Measurements from ENCODE around the gene DENND4A.
"Not testable (repeated sequence)": the region's sequence is repeated elsewhere in the genome, so short reads cannot be mapped to it uniquely, and the experiment has no call there.

The DENND4A gene

GRCh38 chr15:65626856-65627255, 165.2 kb downstream of the DENND4A start:
- no peak for DNase-seq

GRCh38 chr15:65623103-65623502, 169.0 kb downstream of the DENND4A start:
- DNase-seq: no peak

GRCh38 chr15:65621638-65622037, 170.5 kb downstream of the DENND4A start, which contains the start of gene SLC24A1:
Gene SLC24A1, plus strand, starts transcription at chr15:65621938. Its CDS starts 2,143 bp downstream, at chr15:65624081.
- no peak for DNase-seq

GRCh38 chr15:65620833-65621232, 171.3 kb downstream of the DENND4A start:
- no peak for DNase-seq

- DNase-seq: no peak
Observed at GRCh38 chr15:65619626-65620290, 172.3 kb downstream of the DENND4A start.

GRCh38 chr15:65618560-65619109, 173.5 kb downstream of the DENND4A start:
- DNase-seq: no peak

- not testable (repeated sequence) for DNase-seq
Observed at GRCh38 chr15:65615887-65616286, 176.2 kb downstream of the DENND4A start.

- DNase-seq: no peak
Observed at GRCh38 chr15:65612949-65613744, 178.9 kb downstream of the DENND4A start.

- no peak for DNase-seq
Observed at GRCh38 chr15:65612616-65612946, 179.5 kb downstream of the DENND4A start.

- no peak for DNase-seq
Observed at GRCh38 chr15:65611888-65612615, 180.0 kb downstream of the DENND4A start.

- peak; percentile 63 for DNase-seq
Observed at GRCh38 chr15:65610871-65611718, 181.0 kb downstream of the DENND4A start, which contains the start of gene INTS14. Gene INTS14, minus strand, starts transcription at chr15:65611131. Its CDS starts 3,751 bp downstream, at chr15:65607380.

All from DMS153 (cell line).